ENCODE measurements around the gene TOB2.

Gene TOB2, protein sequence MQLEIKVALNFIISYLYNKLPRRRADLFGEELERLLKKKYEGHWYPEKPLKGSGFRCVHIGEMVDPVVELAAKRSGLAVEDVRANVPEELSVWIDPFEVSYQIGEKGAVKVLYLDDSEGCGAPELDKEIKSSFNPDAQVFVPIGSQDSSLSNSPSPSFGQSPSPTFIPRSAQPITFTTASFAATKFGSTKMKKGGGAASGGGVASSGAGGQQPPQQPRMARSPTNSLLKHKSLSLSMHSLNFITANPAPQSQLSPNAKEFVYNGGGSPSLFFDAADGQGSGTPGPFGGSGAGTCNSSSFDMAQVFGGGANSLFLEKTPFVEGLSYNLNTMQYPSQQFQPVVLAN

DNA sequence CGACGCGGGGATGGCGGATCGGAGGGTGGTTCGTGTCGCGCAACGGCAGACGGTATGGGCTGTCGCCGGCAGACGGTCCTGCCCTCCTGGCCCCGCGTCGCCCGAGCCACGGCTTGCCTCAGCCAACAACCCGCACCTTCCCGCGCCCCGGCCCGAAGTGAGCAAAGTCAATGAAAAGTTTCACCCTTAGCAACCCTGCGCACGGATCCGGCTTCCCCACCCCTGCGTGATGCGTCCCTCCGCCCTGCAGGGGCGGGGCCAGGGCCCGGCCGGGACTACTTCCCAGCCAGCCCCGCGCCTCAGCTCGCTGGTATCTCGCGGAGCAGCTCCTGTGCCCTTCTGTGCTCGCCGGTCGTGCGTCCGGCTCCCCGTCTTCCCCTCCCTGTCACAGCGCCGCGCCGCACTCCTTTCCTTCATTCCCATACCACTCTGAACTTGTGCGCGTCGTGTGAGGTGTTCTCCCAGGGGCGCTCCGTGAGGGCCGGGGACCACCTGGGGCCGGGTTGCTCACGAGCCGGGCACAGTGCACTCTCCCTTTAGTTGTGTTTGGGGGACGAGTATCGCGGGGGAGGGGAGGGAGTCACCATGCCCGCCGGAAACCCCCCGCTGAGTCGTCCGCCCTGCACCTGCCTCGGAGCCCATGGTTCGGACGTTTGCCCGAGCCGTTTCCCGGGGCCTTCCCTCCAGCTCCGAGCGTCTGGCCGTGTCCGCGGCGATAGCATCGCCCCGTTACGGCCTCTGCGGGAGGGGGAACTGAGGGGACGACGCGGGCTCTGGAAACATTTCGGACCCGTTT lies at the start of gene TOB2:
TSS of gene TOB2 (minus strand) at position 163 of the 796 bp plus-strand sequence. CDS start 9,456 bp downstream, outside the sequence.
- peak; percentile 97 for DNase-seq

DNA sequence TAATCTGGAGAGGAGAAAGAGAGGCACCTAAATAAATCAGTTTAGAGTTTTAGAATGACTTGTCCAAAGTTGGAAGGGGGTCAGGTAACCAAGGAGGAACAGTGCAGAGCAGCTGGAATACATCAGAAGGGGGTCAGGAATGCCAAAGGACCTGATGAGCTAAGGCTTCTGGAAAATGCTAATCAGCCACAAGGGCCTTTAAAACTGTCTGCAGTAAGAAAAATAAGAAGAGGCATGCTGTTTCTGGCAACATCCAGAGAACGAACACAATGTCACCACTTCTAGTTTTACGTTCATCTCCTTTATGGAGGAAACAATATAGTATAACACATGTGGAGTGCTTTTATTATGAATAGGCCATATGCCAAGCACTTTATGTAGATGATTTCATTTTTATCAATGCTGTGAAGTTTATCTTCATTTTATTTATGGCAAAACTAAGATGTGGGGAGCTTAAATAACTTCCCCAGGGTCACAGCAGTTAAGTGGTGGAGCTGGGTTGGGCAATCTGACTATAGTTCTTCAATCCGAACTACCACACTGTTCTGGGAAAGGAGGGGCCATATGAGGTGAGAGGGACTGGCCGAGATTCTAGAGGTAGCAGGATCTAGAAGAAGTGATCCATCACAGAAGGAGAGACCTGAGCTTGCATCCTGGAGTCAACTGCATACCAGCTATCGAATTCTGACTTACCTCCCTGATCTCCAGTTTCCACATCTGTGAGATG lies 44.9 kb upstream of the TOB2 start:
- no peak for DNase-seq

DNA sequence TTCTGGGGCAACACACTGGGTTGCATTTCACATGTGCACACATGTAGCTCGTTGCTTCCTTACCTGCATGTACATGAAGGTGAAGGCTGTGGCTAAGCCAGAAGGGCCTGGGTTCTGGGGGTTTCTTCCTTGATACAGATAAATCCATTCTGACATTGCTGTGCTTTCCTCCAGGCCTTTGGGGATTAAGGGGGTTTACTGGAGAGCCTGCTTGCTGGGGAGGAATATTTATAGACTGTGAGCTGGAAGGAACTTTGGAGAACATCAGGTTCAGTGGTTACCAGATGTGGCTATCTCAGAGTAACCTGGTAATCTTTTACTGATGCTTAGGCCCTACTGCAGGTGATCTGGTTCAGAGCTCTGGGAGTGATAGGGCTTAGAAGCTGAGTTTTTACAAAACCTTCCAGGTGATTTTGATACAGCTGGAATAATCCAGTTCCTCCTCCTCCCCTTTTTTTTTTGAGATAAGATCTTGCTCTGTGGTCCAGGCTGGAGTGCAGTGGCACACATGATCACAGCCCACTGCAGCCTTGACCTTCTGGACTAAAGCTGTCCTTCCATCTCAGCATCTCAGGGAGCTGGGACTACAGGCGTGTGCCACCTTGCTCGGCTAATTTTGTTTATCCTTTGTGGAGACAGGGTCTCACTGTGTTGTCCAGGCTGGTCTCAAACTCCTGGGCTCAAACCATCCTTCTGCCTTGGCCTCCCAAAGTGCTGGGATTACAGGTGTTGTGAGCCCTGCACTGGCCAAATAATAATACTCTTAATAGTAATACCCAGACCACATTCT lies 42.2 kb upstream of the TOB2 start:
- DNase-seq: no peak

DNA sequence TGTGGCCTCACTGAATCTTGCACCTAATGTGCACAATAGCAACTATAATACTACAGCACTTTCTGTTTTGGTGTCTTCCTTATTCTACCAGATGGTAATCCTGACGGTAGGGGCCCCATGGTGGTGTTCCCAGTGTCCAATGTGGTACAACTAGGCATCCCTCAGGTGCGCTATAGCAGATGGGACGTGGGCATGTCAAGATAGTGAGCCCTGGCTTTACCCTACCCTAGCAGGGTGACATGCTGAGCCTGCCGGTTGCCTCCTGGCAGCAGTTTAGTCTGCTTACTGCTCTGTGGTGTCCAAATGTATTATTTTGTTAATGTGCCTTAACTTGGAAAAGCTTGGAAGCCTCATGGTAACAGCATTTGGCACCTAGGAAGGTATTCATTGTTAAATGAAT lies 41.5 kb upstream of the TOB2 start:
- DNase-seq: no peak

DNA sequence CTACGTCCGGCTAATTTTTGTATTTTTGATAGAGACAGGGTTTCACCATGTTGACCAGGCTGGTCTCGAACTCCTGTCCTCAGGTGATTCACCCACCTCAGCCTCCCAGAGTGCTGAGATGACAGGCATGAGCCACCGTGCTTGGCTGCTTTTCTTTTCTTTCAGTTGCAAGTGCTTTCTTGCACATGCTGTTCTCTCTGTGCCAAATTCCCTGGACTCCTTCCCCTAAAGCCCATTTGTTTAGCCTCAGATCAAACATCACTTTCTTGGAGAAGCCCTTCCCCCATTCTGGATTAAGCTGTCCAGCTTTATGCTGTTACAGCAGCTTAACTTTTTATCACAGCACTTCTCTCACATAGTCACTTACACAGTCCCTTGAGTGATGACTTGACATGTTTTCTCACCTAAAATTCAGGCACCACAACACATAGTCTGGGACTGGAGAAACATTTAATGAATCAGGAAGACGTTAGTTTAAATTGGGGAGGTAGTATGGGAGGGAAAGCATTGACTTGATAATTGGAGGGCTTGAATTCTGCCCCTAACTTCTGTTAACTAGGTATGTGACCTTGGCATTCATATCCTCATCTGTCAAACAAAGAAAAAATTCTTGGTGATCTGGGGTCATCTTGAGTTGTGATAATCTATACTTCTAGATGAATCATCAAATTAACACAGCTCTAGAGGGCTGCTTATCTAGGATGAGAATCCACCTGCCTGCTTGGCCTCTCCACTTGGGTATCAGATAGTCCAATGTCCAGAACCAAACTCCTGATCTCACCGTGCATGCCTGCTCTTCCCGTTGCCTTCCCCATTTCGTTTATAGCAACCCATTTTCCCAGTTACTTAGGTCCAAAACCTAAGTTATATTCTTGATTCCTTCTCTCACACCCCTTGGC lies 40.7 kb upstream of the TOB2 start:
- no peak for DNase-seq

DNA sequence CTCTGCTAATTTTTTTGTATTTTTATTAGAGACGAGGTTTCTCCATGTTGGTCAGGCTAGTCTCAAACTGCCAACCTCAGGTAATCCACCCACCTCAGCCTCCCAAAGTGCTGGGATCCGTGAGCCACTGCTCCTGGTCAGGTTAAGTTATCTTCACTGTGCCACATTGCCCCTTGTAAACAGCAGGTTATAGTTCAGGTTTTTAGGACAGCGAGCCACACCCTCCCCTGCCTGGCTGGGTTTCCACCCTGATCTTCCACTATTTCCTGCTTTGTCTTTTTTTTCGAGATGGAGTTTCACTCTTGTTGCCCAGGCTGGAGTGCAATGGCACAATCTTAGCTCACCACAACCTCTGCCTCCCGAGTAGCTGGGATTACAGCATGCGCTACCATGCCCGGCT lies 38.4 kb upstream of the TOB2 start:
- no peak for DNase-seq

DNA sequence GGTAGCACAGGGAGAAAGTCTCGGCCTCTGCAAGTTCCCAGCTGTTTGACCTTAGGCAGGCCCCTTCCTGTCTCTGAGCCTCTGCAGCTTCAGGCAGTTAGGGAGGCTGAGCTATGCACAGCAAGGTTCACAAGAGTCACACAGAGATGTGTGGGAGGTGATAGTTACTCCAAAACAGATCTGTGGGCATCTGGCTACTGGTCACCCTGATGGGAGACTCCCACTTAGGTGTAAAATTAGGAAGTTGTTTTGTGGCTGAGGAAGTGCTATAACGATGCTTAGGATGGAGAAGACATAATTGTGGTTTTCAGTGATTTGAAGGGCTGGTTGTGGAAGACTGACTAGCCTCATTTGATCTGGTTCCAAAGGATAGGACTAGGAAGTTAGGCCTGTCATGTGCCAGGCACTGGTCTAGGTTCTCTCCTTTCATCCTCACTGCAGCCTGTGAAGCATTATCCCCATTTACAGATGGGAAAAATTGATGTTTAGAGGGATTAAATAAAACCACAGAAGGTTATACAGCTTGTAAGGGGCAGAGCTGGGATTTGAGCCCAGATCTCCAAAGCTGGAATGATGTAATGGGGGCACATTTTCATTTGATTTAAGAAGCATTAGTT lies 35.8 kb upstream of the TOB2 start:
- no peak for DNase-seq

DNA sequence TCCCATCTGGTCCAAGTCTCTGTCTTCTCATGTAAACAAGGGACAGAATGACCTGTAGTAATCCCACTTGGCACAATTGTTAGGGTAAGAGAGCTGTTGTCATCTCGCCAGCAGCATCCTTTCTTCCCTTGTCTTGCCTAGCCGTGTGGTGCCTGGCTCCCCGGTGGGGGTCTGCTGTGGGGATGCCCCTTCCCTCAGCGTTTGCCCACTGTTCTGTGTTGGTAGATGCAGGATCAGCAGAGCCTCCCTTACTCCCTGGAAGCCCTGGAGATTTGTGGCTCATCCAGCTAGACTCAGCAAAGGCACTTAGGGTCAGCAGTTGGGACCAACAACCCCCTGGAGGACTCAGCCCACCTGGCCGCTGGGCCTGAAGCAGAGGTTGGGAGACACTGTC lies 35.3 kb upstream of the TOB2 start:
- no peak for DNase-seq

DNA sequence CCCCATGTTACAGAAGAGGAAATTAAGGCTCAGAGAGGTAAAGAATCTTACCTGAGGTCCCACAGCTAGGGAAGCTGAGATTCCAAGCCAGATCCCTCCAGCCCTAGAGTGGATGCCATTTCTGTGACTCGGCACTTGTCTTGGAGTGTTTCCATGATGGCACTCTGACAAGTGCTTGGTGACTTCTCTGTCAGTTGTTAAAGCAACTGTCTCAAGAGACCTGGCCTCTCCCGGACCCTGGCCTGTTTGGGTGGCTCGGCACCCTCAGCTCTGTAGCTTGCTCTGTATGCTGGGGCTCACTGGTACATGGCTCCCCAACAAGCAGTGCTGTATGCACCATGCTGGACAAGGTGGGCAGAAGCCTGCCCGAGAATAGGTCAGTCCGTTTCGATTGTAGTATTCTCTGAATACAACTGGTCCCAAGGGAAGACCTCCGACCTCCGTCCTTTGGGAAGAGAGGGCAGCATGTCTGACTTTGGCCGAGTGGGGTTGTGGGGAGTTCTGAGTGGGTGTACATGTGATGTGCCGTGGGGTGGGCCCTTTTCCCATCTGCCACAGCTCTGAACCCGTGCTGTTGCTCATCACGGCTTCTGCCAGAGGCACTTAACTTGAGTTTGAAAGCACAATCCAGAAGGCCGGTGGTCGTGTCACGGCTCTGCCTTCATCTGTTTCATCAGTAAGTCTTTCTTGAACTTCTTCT lies 34.7 kb upstream of the TOB2 start:
- no peak for DNase-seq

DNA sequence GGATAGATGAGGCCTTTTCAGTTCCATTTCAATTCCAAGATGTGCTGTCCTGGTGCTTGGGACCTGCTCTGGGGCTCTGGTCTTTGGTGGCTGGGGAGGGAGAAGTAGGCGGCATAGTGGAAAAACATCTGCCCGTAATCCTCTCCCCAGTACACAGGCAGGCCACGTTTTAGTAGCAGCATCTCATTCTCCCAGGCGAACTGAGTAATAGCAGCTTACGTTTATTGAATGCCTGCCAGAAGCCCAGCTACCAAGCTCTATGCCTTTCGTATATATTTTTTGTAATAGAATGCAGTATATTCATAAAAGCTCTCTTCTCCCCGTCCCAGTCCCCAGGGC lies 33.8 kb upstream of the TOB2 start:
- DNase-seq: no peak

DNA sequence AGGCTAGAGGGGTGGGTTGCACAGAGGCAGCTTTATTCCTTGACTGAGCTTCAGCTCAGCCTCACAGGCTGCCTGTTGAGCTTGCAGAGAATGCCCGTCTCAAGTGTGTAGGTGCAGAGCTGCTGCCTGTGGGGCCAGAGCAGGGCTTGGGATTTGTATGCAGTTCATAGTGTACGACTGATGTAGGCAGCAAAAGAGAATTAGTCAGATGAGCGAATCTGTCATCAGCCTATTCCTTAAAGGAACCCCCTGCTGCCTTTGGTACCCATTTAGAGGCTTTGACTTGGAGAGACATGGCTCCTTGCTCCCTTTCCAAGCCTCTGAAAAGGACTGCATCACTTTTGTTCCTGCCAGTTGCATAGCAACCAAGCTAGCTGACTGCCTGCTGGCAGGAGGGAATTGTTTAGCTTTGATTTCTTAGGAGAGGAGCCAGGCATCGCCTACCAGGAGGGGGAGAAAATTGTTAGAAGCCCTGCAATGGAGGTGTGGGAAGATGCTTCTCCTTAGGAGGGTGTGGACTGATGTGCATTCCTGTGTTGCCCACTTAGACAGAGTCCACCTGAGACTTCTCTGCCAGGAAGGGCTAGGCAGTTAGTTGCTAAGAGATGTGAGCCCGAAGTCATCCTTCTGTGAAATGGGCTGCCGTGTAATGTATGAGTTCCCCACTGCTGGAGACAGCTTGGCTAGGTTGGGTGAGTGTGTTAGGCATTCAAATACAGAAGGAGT lies 33.2 kb upstream of the TOB2 start:
- no peak for DNase-seq

GRCh38 chr22:41478891-41479521 lies 32.4 kb upstream of the TOB2 start:
- DNase-seq: no peak

DNA sequence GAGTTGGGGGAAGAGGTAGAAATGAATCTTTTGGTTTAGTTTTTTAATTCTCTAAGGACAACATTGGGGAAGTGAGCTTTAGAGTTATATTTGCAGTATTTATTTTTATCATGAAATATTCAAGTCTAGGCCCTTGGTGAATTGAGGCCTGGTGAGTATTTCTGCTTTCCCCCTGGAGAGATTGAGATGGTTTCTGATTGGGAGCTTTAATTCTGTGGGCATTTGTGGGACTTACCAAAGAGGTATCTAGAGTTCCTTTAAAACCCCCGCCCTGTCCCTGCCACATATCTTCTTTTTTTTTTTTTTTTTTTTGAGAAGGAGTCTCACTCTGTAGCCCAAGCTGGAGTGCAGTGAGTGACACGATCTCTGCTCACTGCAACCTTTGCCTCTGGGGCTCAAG lies 31.9 kb upstream of the TOB2 start:
- DNase-seq: no peak

DNA sequence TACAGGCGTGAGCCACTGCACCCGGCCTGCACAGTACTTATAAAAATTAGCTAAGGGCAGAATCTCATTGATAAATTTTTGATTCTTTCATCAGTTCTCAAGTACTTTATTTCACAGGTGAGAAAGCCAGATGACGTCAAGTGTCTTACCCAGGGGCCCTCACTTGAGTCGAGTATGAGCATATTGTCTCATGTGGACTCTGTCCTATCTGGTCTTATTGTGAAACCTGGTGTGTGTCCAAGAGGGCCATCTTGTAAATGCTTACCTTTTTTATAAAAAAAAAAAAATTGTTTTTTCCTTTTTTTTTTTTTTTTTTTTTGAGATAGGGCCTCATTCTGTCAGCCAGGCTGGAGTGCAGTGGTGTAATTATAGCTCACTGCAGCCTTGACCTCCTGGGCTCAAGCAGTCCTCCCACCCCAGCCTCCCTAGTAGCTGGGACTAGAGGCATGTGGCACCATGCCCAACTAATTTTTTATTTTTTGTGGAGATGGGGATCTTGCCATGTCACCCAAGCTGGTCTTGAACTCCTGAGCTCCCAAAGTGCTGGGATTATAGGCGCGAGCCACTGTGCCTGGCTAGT lies 28.4 kb upstream of the TOB2 start:
- DNase-seq: no peak

DNA sequence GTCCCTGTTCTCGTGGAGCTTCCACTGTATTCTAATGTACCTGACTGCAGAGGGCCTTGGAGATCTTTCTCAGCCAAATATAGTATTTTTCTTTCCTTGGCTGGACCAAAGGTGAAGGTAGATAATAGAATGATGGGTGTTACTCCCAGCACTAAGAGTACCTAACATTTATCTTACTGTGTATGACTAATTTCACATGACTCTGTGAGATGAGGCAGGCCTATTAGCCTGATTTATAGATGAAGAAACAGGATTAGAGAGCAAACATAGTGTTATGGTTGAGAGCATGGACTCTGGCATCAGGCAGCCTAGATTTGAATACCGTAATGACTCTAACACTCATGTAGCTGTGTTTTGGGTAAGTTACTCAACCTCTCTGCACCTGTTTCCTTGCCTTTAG lies 25.0 kb upstream of the TOB2 start:
- DNase-seq: no peak

DNA sequence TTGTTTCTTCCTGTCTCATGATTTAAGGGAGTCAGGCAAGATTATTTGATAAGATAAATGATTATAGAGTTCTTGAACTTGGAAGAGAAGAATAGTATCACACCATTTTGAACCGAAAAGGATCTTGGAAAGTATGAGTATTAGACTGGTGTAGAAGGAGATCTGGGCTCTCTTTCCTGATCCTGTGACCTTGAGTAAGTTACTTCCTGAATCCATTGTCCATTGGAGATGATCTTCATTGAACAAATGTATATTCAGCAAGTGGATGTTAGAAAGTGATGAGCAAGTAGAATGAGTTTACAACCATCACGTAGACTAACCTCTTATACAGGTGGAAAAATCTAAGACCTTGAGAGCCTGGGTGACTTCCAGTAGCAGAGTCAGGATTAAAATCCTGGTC lies 24.3 kb upstream of the TOB2 start:
- DNase-seq: no peak

- peak; percentile 52 for DNase-seq
Measured at GRCh38 chr22:41469218-41469851, 22.7 kb upstream of the TOB2 start.

- DNase-seq: peak; percentile 98
Measured at GRCh38 chr22:41468381-41469217, 22.0 kb upstream of the TOB2 start, which contains the start of the genes ACO2 and PHF5A. ACO2 (plus strand) TSS chr22:41469117; CDS start chr22:41469147, 30 bp downstream. PHF5A (minus strand) TSS chr22:41468692; CDS start chr22:41468653, 39 bp downstream.
